OCI-LY1 (cell line): ENCODE data around the gene NAA16.

Experiments used
- EZH2 ChIP-seq: fragments of 200-600 bp; sonication (generic), shearing (Covaris generic); IDR thresholded peaks from 2 replicates; pipeline ENCODE4 v1.8.0; 2017; ENCODE audit warnings: borderline replicate concordance, mixed run types, mild to moderate bottlenecking, antibody characterized with exemption, low read length, moderate library complexity, mixed read lengths
- TF ChIP-seq, protein P1 (sequence below): fragments of 200-600 bp; sonication (generic), shearing (Covaris generic); IDR thresholded peaks from 2 replicates; pipeline ENCODE4 v1.5.1; 2017; ENCODE audit warnings: mild to moderate bottlenecking, antibody characterized with exemption, low read length, moderate library complexity, mixed read lengths

DNA sequence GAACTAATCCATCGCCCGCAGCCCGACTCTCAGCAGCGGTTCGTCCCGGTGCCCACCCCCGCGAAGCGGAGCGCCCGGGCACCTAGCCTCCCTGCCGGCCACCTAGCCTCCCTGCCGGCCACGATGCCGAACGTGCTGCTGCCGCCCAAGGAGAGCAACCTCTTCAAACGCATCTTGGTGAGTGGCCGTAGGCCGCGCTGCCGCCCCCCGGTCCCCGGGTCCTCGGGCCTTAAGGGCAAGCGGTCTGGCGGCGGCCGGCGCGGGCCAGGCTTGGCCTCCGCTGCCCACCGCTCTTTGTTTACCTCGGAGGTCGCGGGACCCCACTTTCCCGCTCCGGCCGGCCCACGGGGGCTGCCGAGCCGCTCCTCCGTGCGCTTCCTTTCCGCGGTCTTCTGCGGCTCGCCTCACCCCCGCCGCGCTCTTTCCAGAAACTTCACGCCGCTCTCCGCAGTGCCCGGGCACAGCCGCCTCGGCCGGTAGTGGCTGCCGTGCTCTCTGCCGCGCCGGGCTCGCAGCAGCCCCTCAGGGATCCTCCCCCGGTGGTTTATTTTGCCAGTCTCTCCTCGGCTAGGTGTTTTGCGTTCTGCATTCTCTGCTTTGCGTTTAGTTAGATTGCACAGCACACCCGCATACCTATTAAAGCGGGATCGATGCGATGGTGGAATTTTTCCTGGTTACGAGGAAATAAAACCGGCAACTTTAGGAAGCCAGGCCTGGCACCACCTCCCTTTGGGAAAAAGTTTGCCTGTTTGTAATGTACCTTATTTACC lies 524 bp downstream of the NAA16 start:
- TF ChIP-seq, protein P1, sequence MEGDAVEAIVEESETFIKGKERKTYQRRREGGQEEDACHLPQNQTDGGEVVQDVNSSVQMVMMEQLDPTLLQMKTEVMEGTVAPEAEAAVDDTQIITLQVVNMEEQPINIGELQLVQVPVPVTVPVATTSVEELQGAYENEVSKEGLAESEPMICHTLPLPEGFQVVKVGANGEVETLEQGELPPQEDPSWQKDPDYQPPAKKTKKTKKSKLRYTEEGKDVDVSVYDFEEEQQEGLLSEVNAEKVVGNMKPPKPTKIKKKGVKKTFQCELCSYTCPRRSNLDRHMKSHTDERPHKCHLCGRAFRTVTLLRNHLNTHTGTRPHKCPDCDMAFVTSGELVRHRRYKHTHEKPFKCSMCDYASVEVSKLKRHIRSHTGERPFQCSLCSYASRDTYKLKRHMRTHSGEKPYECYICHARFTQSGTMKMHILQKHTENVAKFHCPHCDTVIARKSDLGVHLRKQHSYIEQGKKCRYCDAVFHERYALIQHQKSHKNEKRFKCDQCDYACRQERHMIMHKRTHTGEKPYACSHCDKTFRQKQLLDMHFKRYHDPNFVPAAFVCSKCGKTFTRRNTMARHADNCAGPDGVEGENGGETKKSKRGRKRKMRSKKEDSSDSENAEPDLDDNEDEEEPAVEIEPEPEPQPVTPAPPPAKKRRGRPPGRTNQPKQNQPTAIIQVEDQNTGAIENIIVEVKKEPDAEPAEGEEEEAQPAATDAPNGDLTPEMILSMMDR: no peak
- no peak for TF ChIP-seq EZH2
